SK-N-SH (cell line): ENCODE results near the gene SLC25A18.

Experiments used
- ELF1 ChIP-seq: IDR thresholded peaks from 2 replicates; pipeline ENCODE4 v1.4.0; 2012
- EP300 ChIP-seq, 2 experiments: IDR thresholded peaks; 2 replicates each; pipeline versions ENCODE4 v1.4.0 to v1.6.1; 2012; ENCODE audit warnings: borderline replicate concordance in 1 of 2, low read depth in 1 of 2, low read length in 1 of 2
- TAF1 ChIP-seq: IDR thresholded peaks from 2 replicates; pipeline ENCODE4 v1.6.1; 2012; ENCODE audit warnings: low read depth, mild to moderate bottlenecking, low read length, moderate library complexity, borderline replicate concordance
- TF ChIP-seq, protein P1 (sequence below): fragments of 150-350 bp; IDR thresholded peaks from 2 replicates; pipeline ENCODE4 v1.6.1; 2017; ENCODE audit warnings: antibody characterized with exemption, low read length, low read depth, borderline replicate concordance
- TF ChIP-seq, protein P2 (sequence below): fragments of 200-600 bp; sonication (generic); IDR thresholded peaks from 2 replicates; pipeline ENCODE4 v1.6.1; 2017; ENCODE audit warnings: antibody characterized with exemption, mild to moderate bottlenecking, moderate library complexity

DNA sequence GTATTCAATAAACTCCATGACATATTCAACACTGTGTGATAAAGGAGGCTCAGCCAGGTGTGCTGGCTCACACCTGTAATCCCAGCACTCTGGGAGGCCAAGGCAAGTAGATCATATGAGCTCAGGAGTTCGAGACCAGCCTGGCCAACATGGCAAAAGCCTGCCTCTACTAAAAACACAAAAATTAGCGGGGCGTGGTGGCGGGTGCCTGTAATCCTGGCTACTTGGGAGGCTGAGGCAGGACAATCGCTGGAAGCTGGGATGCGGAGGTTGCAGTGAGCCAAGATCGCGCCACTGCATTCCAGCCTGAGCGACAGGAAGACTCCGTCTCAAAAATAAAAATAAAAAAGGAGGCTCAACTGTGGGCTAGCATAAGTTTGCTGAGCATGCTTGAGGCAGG, 4.1 kb upstream of the SLC25A18 start:
- TF ChIP-seq, protein P1, sequence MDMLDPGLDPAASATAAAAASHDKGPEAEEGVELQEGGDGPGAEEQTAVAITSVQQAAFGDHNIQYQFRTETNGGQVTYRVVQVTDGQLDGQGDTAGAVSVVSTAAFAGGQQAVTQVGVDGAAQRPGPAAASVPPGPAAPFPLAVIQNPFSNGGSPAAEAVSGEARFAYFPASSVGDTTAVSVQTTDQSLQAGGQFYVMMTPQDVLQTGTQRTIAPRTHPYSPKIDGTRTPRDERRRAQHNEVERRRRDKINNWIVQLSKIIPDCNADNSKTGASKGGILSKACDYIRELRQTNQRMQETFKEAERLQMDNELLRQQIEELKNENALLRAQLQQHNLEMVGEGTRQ = no peak
- TF ChIP-seq, protein P2, sequence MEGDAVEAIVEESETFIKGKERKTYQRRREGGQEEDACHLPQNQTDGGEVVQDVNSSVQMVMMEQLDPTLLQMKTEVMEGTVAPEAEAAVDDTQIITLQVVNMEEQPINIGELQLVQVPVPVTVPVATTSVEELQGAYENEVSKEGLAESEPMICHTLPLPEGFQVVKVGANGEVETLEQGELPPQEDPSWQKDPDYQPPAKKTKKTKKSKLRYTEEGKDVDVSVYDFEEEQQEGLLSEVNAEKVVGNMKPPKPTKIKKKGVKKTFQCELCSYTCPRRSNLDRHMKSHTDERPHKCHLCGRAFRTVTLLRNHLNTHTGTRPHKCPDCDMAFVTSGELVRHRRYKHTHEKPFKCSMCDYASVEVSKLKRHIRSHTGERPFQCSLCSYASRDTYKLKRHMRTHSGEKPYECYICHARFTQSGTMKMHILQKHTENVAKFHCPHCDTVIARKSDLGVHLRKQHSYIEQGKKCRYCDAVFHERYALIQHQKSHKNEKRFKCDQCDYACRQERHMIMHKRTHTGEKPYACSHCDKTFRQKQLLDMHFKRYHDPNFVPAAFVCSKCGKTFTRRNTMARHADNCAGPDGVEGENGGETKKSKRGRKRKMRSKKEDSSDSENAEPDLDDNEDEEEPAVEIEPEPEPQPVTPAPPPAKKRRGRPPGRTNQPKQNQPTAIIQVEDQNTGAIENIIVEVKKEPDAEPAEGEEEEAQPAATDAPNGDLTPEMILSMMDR = no peak
- no peak for TF ChIP-seq ELF1
- no peak for TF ChIP-seq TAF1
- TF ChIP-seq EP300 (IDR thresholded peaks at IDR 0.05; ENCODE audit: borderline replicate concordance in 1 of 2, low read depth in 1 of 2, low read length in 1 of 2) = no peak
